HG02798 (cell line): ENCODE data around the gene ALG2.

ENCODE experiments used
- ATAC-seq: cut with Tn5 transposase; IDR thresholded peaks from one replicate; pipeline ENCODE4 v1.9.1; 2021; ENCODE audit warnings: mild to moderate bottlenecking; ENCODE audit not compliant: unreplicated experiment, poor library complexity

Gene ALG2

GRCh38 chr9:99176527-99177013, 45.2 kb downstream of the ALG2 start:
- ATAC-seq, result no peak

- no peak for ATAC-seq
Measured at GRCh38 chr9:99173570-99174504, 47.9 kb downstream of the ALG2 start.

- no peak for ATAC-seq
Measured at GRCh38 chr9:99172124-99173091, 49.3 kb downstream of the ALG2 start.

- ATAC-seq, result no peak
Measured at GRCh38 chr9:99171225-99172123, 50.3 kb downstream of the ALG2 start.

GRCh38 chr9:99169982-99170761, 51.6 kb downstream of the ALG2 start:
- ATAC-seq, result no peak

GRCh38 chr9:99169086-99169485, 52.7 kb downstream of the ALG2 start:
- ATAC-seq, result no peak

- ATAC-seq, result no peak
Measured at GRCh38 chr9:99167694-99168093, 54.0 kb downstream of the ALG2 start.

- no peak for ATAC-seq
Measured at GRCh38 chr9:99167119-99167518, 54.6 kb downstream of the ALG2 start.
